Esophagus squamous epithelium (tissue), 5 donors: ENCODE data around the gene RDH13. TPM values are rescaled to one million over a fixed set of nuclear protein-coding genes. Genes with fewer than 3 reads are reported as not detected.
"Not testable (repeated sequence)": the region's sequence is repeated elsewhere in the genome, so short reads cannot be mapped to it uniquely, and the experiment has no call there.

Experiments used
- DNase-seq: peaks from one replicate; lab custom pipeline; 2025; lab: John Stamatoyannopoulos, UW
- H3K27ac ChIP-seq, 4 donors: fragments of 200-600 bp; sonication (generic); one replicate each; pipeline ENCODE4 v1.5.1; 2016 to 2019; ENCODE audit warnings: mild to moderate bottlenecking in 1 of 4
- H3K27me3 ChIP-seq, 4 donors: fragments of 200-600 bp; sonication (generic); 1 replicate in 3 of 4; 2 replicates in 1 of 4; pipeline versions ENCODE4 v1.5.1 to v1.6.0; 2017 to 2021; ENCODE audit warnings: antibody characterized with exemption in 1 of 4
- H3K36me3 ChIP-seq, 3 donors: fragments of 200-600 bp; sonication (generic); one replicate each; pipeline ENCODE4 v1.5.1; 2016 to 2019
- H3K4me1 ChIP-seq, 3 donors: fragments of 200-600 bp; sonication (generic); one replicate each; pipeline ENCODE4 v1.5.1; 2017 to 2019
- H3K4me3 ChIP-seq, 4 donors: fragments of 200-600 bp; sonication (generic); 1 replicate in 3 of 4; 2 replicates in 1 of 4; pipeline ENCODE4 v1.5.1; 2016 to 2019; ENCODE audit warnings: mild to moderate bottlenecking in 2 of 4, moderate library complexity in 1 of 4
- H3K9me3 ChIP-seq, 3 donors: fragments of 200-600 bp; sonication (generic); one replicate each; pipeline ENCODE4 v1.5.1; 2016 to 2019
- CTCF ChIP-seq, 6 experiments: fragments of 450-650 bp in 4 of 6; fragments of 200-600 bp in 2 of 6; sonication (generic) in 2 of 6; IDR thresholded peaks; one replicate each; pipeline ENCODE4 v1.5.1; 2016 to 2019; ENCODE audit warnings: antibody characterized with exemption in 6 of 6, mild to moderate bottlenecking in 4 of 6, moderate library complexity in 4 of 6
- POLR2A ChIP-seq, 4 donors: fragments of 450-650 bp; IDR thresholded peaks; one replicate each; pipeline ENCODE4 v1.6.1; 2017; ENCODE audit warnings: antibody characterized with exemption in 4 of 4, mild to moderate bottlenecking in 4 of 4, moderate library complexity in 3 of 4
- WGBS, 2 donors: methylation state at CpG; one replicate each; pipeline ENCODE4 v1.1.5; 2018; 5-methylcytosine and 5-hydroxymethylcytosine counted together
- intact Hi-C: fragments of 100-400 bp; cut with DNase I; formaldehyde crosslinking; loops from one replicate; pipeline ENCODE4 v1.15.0; 2022
- total RNA-seq, 4 donors: library from RNA; depleted of rRNA; stranded (reverse); fragments of >200 nt; gene quantifications; one replicate each; pipeline ENCODE4 v1.1.0, GENCODE V29; 2016
- donor health status: DM: yes; HTN: yes; CAD: no.

RDH13 gene, protein sequence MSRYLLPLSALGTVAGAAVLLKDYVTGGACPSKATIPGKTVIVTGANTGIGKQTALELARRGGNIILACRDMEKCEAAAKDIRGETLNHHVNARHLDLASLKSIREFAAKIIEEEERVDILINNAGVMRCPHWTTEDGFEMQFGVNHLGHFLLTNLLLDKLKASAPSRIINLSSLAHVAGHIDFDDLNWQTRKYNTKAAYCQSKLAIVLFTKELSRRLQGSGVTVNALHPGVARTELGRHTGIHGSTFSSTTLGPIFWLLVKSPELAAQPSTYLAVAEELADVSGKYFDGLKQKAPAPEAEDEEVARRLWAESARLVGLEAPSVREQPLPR
- total RNA-seq, result 10 to 100 TPM; 32.2 to 68.0 (median 41.4) TPM

- intact Hi-C loops, result no loop called here
- H3K4me3 ChIP-seq, result peak within 1 kb of the TSS; percentile 52 to 97 (median 88)
- H3K9me3 ChIP-seq, result no peaks in the 10 kb centered on the region
- WGBS, 2 donors, result 1 to 4% methylated on average over 16 to 19 of the region's 70 CpGs
- H3K27ac ChIP-seq, result peak within 1 kb of the TSS; percentile 26 to 89 (median 77)
- H3K36me3 ChIP-seq, result peaks cover 0 to 30% (median 8%) of the 10 kb centered on the region in 3 donors
- TF ChIP-seq POLR2A (IDR thresholded peaks at IDR 0.05), result peak in 2 of 4 donors; percentile 51 to 56
- TF ChIP-seq CTCF (IDR thresholded peaks at IDR 0.05), result no peak
- peaks cover 6 to 35% (median 6%) of the 10 kb centered on the region in 3 donors for H3K4me1 ChIP-seq
- peak; percentile 76 for DNase-seq
- H3K27me3 ChIP-seq, result peaks cover 0 to 23% (median 0%) of the 10 kb centered on the region in 4 donors
Observed at GRCh38 chr19:55062735-55063491, at the start of gene RDH13. RDH13 (minus strand) TSS chr19:55063148; CDS start chr19:55063032, 116 bp downstream.

GRCh38 chr19:55112246-55112776, 49.4 kb upstream of the RDH13 start:
- H3K4me1 ChIP-seq, result peaks cover 21 to 66% (median 41%) of the 10 kb centered on the region in 3 donors
- H3K27ac ChIP-seq, result peak overlapping the region; percentile 89 to 99 (median 94)

GRCh38 chr19:55111238-55111831, 48.4 kb upstream of the RDH13 start:
- Histone ChIP-seq H3K9me3 (no peaks in the 10 kb centered on the region), H3K4me1 (peaks cover 15 to 59% (median 41%) of the 10 kb centered on the region in 3 donors), H3K36me3 (peaks cover 0 to 52% (median 4%) of the 10 kb centered on the region in 3 donors), H3K27me3 (no peaks in the 10 kb centered on the region), H3K27ac (peak overlapping the region; percentile 89 to 99 (median 94)), H3K4me3 (no peak overlapping the region)
- no peak for DNase-seq
- TF ChIP-seq CTCF (IDR thresholded peaks at IDR 0.05) (no peak), POLR2A (IDR thresholded peaks at IDR 0.05) (no peak)
- 63 to 84% methylated on average over 15 to 20 of the region's 21 CpGs for WGBS, 2 donors
- intact Hi-C loops, result no loop called here

More at GRCh38 chr19:55112246-55112776, 49.4 kb upstream of the RDH13 start:
- DNase-seq, result no peak
- H3K4me3 ChIP-seq, result no peak overlapping the region
- 85% methylated on average over 4 of the region's 25 CpGs; no CpG with 5 or more reads in 1 of the 2 donors for WGBS, 2 donors
- intact Hi-C loops, result no loop called here
- H3K27me3 ChIP-seq, result no peaks in the 10 kb centered on the region
- no peaks in the 10 kb centered on the region for H3K9me3 ChIP-seq
- H3K36me3 ChIP-seq, result peaks cover 0 to 42% (median 4%) of the 10 kb centered on the region in 3 donors
- TF ChIP-seq CTCF (IDR thresholded peaks at IDR 0.05) (no peak), POLR2A (IDR thresholded peaks at IDR 0.05) (no peak)

- intact Hi-C loops, result no loop called here
Observed at GRCh38 chr19:55109527-55110291, 46.8 kb upstream of the RDH13 start.

GRCh38 chr19:55107252-55107651, 44.3 kb upstream of the RDH13 start:
- intact Hi-C loops, H3K27ac ChIP-seq, H3K27me3 ChIP-seq, H3K4me3 ChIP-seq, DNase-seq, H3K9me3 ChIP-seq: not testable (repeated sequence)
- WGBS, 2 donors, result 95 to 100% methylated on average over 3 of the region's 3 CpGs
- Histone ChIP-seq H3K4me1 (peaks cover 0 to 18% (median 5%) of the 10 kb centered on the region in 3 donors), H3K36me3 (peaks cover 5 to 66% (median 10%) of the 10 kb centered on the region in 3 donors)

More at GRCh38 chr19:55109527-55110291, 46.8 kb upstream of the RDH13 start:
- H3K27me3 ChIP-seq, result no peaks in the 10 kb centered on the region
- peaks cover 5 to 43% (median 27%) of the 10 kb centered on the region in 3 donors for H3K4me1 ChIP-seq
- TF ChIP-seq CTCF (IDR thresholded peaks at IDR 0.05) (no peak), POLR2A (IDR thresholded peaks at IDR 0.05) (no peak)
- H3K36me3 ChIP-seq, result peaks cover 0 to 56% (median 4%) of the 10 kb centered on the region in 3 donors
- no peaks in the 10 kb centered on the region for H3K9me3 ChIP-seq
- 76 to 81% methylated on average over 7 to 10 of the region's 20 CpGs for WGBS, 2 donors
- H3K27ac ChIP-seq, result peak overlapping the region in 2 of 4 donors; percentile 9 to 41
- no peak for DNase-seq
- H3K4me3 ChIP-seq, result no peak overlapping the region
